Measurements from ENCODE around the gene GSG1L. TPM values are rescaled to one million over a fixed set of nuclear protein-coding genes. Genes with fewer than 3 reads are reported as not detected.
"Not testable (repeated sequence)": the region's sequence is repeated elsewhere in the genome, so short reads cannot be mapped to it uniquely, and the experiment has no call there.

Gene GSG1L
- total RNA-seq, 2 experiments from 2014 or later = not detected

GRCh38 chr16:27991876-27992275 lies 71.6 kb downstream of the GSG1L start:
- H3K36me3 Mint-ChIP-seq (ENCODE audit: low read depth) = no peaks in the 10 kb centered on the region
- H3K27me3 Mint-ChIP-seq = no peaks in the 10 kb centered on the region
- H3K4me1 Mint-ChIP-seq = peaks cover 10% of the 10 kb centered on the region
- H3K4me3 Mint-ChIP-seq = no peak overlapping the region
- intact Hi-C loops (cut with DNase I, micrococcal nuclease) = loop anchor here in 1 of 2 experiments (5.0 kb wide), 1 partner anchor 225 kb away; no protein-coding TSS in a partner anchor
- DNase-seq (no peak), ATAC-seq (no peak)
- ChIA-PET POLR2A (no interaction called here), CTCF (no interaction called here)
- peaks cover 2% of the 10 kb centered on the region for H3K9me3 Mint-ChIP-seq (ENCODE audit: low read depth)
- no peak overlapping the region for H3K27ac Mint-ChIP-seq

- CTCF ChIA-PET = interaction anchor here (1.5 kb wide), 1 partner anchor 13 kb away, joined by 5 read pairs; no protein-coding TSS in a partner anchor
- DNase-seq (no peak), ATAC-seq (no peak)
- H3K36me3 Mint-ChIP-seq (ENCODE audit: low read depth) = no peaks in the 10 kb centered on the region
- no peaks in the 10 kb centered on the region for H3K4me1 Mint-ChIP-seq
- H3K4me3 Mint-ChIP-seq = no peak overlapping the region
- H3K9me3 Mint-ChIP-seq (ENCODE audit: low read depth) = no peaks in the 10 kb centered on the region
- intact Hi-C loops (cut with DNase I, micrococcal nuclease) = no loop called here
- POLR2A ChIA-PET = no interaction called here
- H3K27ac Mint-ChIP-seq = no peak overlapping the region
- no peaks in the 10 kb centered on the region for H3K27me3 Mint-ChIP-seq
Measured at GRCh38 chr16:27985981-27986380, 77.5 kb downstream of the GSG1L start.

- intact Hi-C loops (cut with DNase I, micrococcal nuclease) = no loop called here
- ChIA-PET POLR2A (no interaction called here), CTCF (interaction anchor here (0.6 to 0.9 kb wide), 2 partner anchors 11 to 455 kb away, joined by 3 read pairs; no protein-coding TSS in a partner anchor)
- Mint-ChIP-seq H3K27ac (no peak overlapping the region), H3K36me3 (ENCODE audit: low read depth) (no peaks in the 10 kb centered on the region), H3K4me3 (no peak overlapping the region), H3K27me3 (no peaks in the 10 kb centered on the region), H3K4me1 (no peaks in the 10 kb centered on the region), H3K9me3 (ENCODE audit: low read depth) (no peaks in the 10 kb centered on the region)
- no peak for DNase-seq
- ATAC-seq = no peak
Measured at GRCh38 chr16:27984121-27984520, 79.4 kb downstream of the GSG1L start.

GRCh38 chr16:27983244-27983643 lies 80.3 kb downstream of the GSG1L start:
- H3K27me3 Mint-ChIP-seq = no peaks in the 10 kb centered on the region
- no peak overlapping the region for H3K4me3 Mint-ChIP-seq
- H3K36me3 Mint-ChIP-seq (ENCODE audit: low read depth) = no peaks in the 10 kb centered on the region
- ATAC-seq (no peak), DNase-seq (no peak)
- ChIA-PET CTCF (no interaction called here), POLR2A (no interaction called here)
- no peak overlapping the region for H3K27ac Mint-ChIP-seq
- intact Hi-C loops (cut with DNase I, micrococcal nuclease) = no loop called here
- no peaks in the 10 kb centered on the region for H3K4me1 Mint-ChIP-seq
- H3K9me3 Mint-ChIP-seq (ENCODE audit: low read depth) = no peaks in the 10 kb centered on the region

GRCh38 chr16:27982184-27982583 lies 81.3 kb downstream of the GSG1L start:
- POLR2A ChIA-PET = no interaction called here
- ATAC-seq = no peak
- DNase-seq = peak; percentile 27
- Mint-ChIP-seq H3K4me1 (no peaks in the 10 kb centered on the region), H3K27me3 (peaks cover 2% of the 10 kb centered on the region), H3K27ac (no peak overlapping the region), H3K9me3 (ENCODE audit: low read depth) (no peaks in the 10 kb centered on the region), H3K4me3 (no peak overlapping the region), H3K36me3 (ENCODE audit: low read depth) (no peaks in the 10 kb centered on the region)
- intact Hi-C loops (cut with DNase I, micrococcal nuclease) = no loop called here
- CTCF ChIA-PET = interaction anchor here (1.0 to 2.2 kb wide), 2 partner anchors 10 to 89 kb away, joined by 3 to 7 read pairs; no protein-coding TSS in a partner anchor

GRCh38 chr16:27980919-27981700 lies 82.4 kb downstream of the GSG1L start:
- intact Hi-C loops (cut with DNase I, micrococcal nuclease) = no loop called here
- peaks cover 8% of the 10 kb centered on the region for H3K27me3 Mint-ChIP-seq
- no peak for DNase-seq
- H3K4me1 Mint-ChIP-seq = no peaks in the 10 kb centered on the region
- no peak overlapping the region for H3K4me3 Mint-ChIP-seq
- H3K9me3 Mint-ChIP-seq (ENCODE audit: low read depth) = no peaks in the 10 kb centered on the region
- ChIA-PET CTCF (interaction anchor here (0.6 to 2.2 kb wide), 4 partner anchors 9 to 255 kb away, joined by 3 to 7 read pairs (median 4); no protein-coding TSS in a partner anchor), POLR2A (no interaction called here)
- no peak overlapping the region for H3K27ac Mint-ChIP-seq
- H3K36me3 Mint-ChIP-seq (ENCODE audit: low read depth) = no peaks in the 10 kb centered on the region
- ATAC-seq = no peak

- Mint-ChIP-seq H3K4me1 (no peaks in the 10 kb centered on the region), H3K36me3 (ENCODE audit: low read depth) (no peaks in the 10 kb centered on the region), H3K27me3 (peaks cover 11% of the 10 kb centered on the region), H3K27ac (no peak overlapping the region), H3K9me3 (ENCODE audit: low read depth) (no peaks in the 10 kb centered on the region), H3K4me3 (no peak overlapping the region)
- ATAC-seq (no peak), DNase-seq (no peak)
- POLR2A ChIA-PET = no interaction called here
- CTCF ChIA-PET = no interaction called here
- intact Hi-C loops (cut with DNase I, micrococcal nuclease) = no loop called here
Measured at GRCh38 chr16:27980076-27980775, 83.3 kb downstream of the GSG1L start.

- POLR2A ChIA-PET; intact Hi-C loops (cut with DNase I, micrococcal nuclease); DNase-seq; ATAC-seq; CTCF ChIA-PET; H3K4me3 Mint-ChIP-seq; H3K36me3 Mint-ChIP-seq (ENCODE audit: low read depth); H3K9me3 Mint-ChIP-seq (ENCODE audit: low read depth); H3K27ac Mint-ChIP-seq; H3K4me1 Mint-ChIP-seq: not testable (repeated sequence)
- H3K27me3 Mint-ChIP-seq = peaks cover 11% of the 10 kb centered on the region
Measured at GRCh38 chr16:27979668-27980067, 83.8 kb downstream of the GSG1L start.

- CTCF ChIA-PET = interaction anchor here (1.0 kb wide), 1 partner anchor 240 kb away, joined by 3 read pairs; no protein-coding TSS in a partner anchor
- no peaks in the 10 kb centered on the region for H3K4me1 Mint-ChIP-seq
- intact Hi-C loops (cut with DNase I, micrococcal nuclease) = no loop called here
Measured at GRCh38 chr16:27978876-27979275, 84.6 kb downstream of the GSG1L start.

GRCh38 chr16:27977966-27978365 lies 85.5 kb downstream of the GSG1L start:
- H3K4me3 Mint-ChIP-seq = no peak overlapping the region
- intact Hi-C loops (cut with DNase I, micrococcal nuclease) = no loop called here
- H3K27ac Mint-ChIP-seq = no peak overlapping the region
- H3K27me3 Mint-ChIP-seq = peaks cover 11% of the 10 kb centered on the region
- H3K36me3 Mint-ChIP-seq (ENCODE audit: low read depth) = no peaks in the 10 kb centered on the region
- H3K9me3 Mint-ChIP-seq (ENCODE audit: low read depth) = no peaks in the 10 kb centered on the region
- POLR2A ChIA-PET = no interaction called here
- CTCF ChIA-PET = interaction anchor here (0.7 kb wide), 1 partner anchor 139 kb away, joined by 4 read pairs; no protein-coding TSS in a partner anchor
- no peak for ATAC-seq
- DNase-seq = no peak
- no peaks in the 10 kb centered on the region for H3K4me1 Mint-ChIP-seq

More at GRCh38 chr16:27978876-27979275, 84.6 kb downstream of the GSG1L start:
- H3K9me3 Mint-ChIP-seq (ENCODE audit: low read depth) = no peaks in the 10 kb centered on the region
- H3K4me3 Mint-ChIP-seq = no peak overlapping the region
- DNase-seq = no peak
- H3K27me3 Mint-ChIP-seq = peaks cover 11% of the 10 kb centered on the region
- no peak overlapping the region for H3K27ac Mint-ChIP-seq
- no peak for ATAC-seq
- H3K36me3 Mint-ChIP-seq (ENCODE audit: low read depth) = no peaks in the 10 kb centered on the region
- POLR2A ChIA-PET = no interaction called here

GRCh38 chr16:27976990-27977389 lies 86.5 kb downstream of the GSG1L start:
- no peak overlapping the region for H3K4me3 Mint-ChIP-seq
- intact Hi-C loops (cut with DNase I, micrococcal nuclease) = no loop called here
- no peak overlapping the region for H3K27ac Mint-ChIP-seq
- no peaks in the 10 kb centered on the region for H3K9me3 Mint-ChIP-seq (ENCODE audit: low read depth)
- peaks cover 13% of the 10 kb centered on the region for H3K27me3 Mint-ChIP-seq
- DNase-seq (no peak), ATAC-seq (no peak)
- H3K36me3 Mint-ChIP-seq (ENCODE audit: low read depth) = no peaks in the 10 kb centered on the region
- peaks cover 3% of the 10 kb centered on the region for H3K4me1 Mint-ChIP-seq
- ChIA-PET CTCF (no interaction called here), POLR2A (no interaction called here)

All from activated CD4-positive, alpha-beta T cell treated with anti-CD3 and anti-CD28 coated beads for 36 hours (primary cell).